Mucosa of descending colon (tissue), 3 donors: ENCODE measurements around the gene NT5DC2. TPM values are rescaled to one million over a fixed set of nuclear protein-coding genes. Genes with fewer than 3 reads are reported as not detected.

Experiments used
- ATAC-seq: fragments of 200-7000 bp; cut with Tn5 transposase; one replicate; pipeline ENCODE4 v1.9.1; 2020; ENCODE audit warnings: mild to moderate bottlenecking, moderate library complexity
- DNase-seq, 3 donors: peaks; one replicate each; pipeline ENCODE4 v3.0.0-alpha.2; 2020
- H3K36me3 ChIP-seq: fragments of 200-600 bp; one replicate; pipeline ENCODE4 v1.8.0; 2021; ENCODE audit warnings: low read depth, mild to moderate bottlenecking
- H3K4me1 ChIP-seq: fragments of 200-600 bp; one replicate; pipeline ENCODE4 v1.8.0; 2021; ENCODE audit warnings: low read depth, mild to moderate bottlenecking
- H3K4me3 ChIP-seq: fragments of 200-600 bp; one replicate; pipeline ENCODE4 v1.8.0; 2021; ENCODE audit warnings: mild to moderate bottlenecking
- H3K9me3 ChIP-seq: fragments of 200-600 bp; one replicate; pipeline ENCODE4 v1.8.0; 2021; ENCODE audit warnings: mild to moderate bottlenecking
- intact Hi-C, 2 donors: fragments of 100-400 bp; cut with DNase I in 1 of 2; cut with micrococcal nuclease in 1 of 2; formaldehyde crosslinking; loops; one replicate each; pipeline versions ENCODE4 v1.11.0 to v1.11.1; 2022; cut with DNase I, micrococcal nuclease
- total RNA-seq, 3 donors: library from RNA; stranded (reverse); fragmentation: NEBNext Ultra II Directional in 2 of 3; extraction: Animal tissue kit (Norgen Biotek cat#: 25700) in 2 of 3; gene quantifications; one replicate each; pipeline versions ENCODE4 v1.2.1 to v1.2.4, GENCODE V29; 2021 to 2023
- TF ChIP-seq, protein P1 (sequence below): fragments of 200-600 bp; IDR thresholded peaks from one replicate; pipeline ENCODE4 v1.8.0; 2022; ENCODE audit warnings: antibody characterized with exemption, mild to moderate bottlenecking
- donor health status: DM: no; HTN: no; CAD: no; lungs with moderate emphysema.
- donor health status: DM: no; HTN: no; CAD: no.
- donor health status: DM: no; HTN: yes; CAD: no.

NT5DC2 gene
- total RNA-seq, 3 donors from 2014 or later: 5.7 to 20.2 (median 17.2) TPM

DNA sequence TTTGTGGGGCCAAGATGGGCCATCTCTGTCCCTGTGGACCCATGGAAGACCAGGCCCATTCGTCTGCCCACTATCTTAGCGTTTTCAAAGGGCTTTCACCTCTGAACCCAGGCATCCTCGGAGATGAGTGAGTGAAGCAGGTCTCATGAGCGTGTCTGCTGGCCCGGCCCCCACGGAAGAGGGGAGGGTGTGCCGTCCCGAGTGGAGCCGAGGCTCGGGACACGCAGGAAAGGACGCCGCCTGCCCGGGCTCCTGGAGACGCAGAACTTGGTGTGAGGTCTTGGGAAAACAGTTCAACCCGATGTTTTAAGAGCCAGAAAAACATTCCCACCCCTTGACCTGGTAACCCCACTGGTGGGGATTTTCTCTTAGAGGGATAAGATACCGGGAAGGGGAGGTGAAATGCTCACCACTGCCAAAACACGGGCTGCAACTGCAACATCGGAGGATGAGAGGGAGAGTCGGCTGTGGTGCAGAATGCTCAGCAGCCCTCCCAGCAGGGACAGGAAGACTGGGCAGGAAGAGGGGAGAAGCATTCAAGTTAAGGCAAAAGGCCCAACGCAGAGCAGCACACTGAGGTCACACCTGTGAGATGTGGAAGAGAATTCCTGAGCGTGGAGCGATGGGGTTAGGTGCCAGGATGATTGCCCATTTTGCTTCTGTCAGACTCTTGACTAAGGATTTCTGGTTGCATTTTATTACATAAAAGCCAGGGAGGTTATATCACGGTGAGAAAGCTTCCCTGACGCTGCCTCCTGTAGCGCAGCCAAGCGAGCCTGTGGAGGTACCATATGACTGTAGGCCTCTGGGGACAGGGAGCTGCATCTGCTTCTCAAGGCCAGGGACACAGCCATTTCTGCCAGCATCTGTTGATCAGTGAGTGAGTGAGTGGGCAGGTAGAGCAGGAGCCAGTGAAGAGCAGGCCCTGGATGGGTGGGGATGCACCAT, 52.6 kb downstream of the NT5DC2 start:
- DNase-seq (no peak), ATAC-seq (no peak)
- peaks cover 8% of the 10 kb centered on the region for H3K36me3 ChIP-seq
- H3K4me3 ChIP-seq: no peak overlapping the region
- intact Hi-C loops: no loop called here
- H3K4me1 ChIP-seq: no peaks in the 10 kb centered on the region
- no peaks in the 10 kb centered on the region for H3K9me3 ChIP-seq
- TF ChIP-seq, protein P1, sequence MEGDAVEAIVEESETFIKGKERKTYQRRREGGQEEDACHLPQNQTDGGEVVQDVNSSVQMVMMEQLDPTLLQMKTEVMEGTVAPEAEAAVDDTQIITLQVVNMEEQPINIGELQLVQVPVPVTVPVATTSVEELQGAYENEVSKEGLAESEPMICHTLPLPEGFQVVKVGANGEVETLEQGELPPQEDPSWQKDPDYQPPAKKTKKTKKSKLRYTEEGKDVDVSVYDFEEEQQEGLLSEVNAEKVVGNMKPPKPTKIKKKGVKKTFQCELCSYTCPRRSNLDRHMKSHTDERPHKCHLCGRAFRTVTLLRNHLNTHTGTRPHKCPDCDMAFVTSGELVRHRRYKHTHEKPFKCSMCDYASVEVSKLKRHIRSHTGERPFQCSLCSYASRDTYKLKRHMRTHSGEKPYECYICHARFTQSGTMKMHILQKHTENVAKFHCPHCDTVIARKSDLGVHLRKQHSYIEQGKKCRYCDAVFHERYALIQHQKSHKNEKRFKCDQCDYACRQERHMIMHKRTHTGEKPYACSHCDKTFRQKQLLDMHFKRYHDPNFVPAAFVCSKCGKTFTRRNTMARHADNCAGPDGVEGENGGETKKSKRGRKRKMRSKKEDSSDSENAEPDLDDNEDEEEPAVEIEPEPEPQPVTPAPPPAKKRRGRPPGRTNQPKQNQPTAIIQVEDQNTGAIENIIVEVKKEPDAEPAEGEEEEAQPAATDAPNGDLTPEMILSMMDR: no peak

- ATAC-seq: no peak
- Histone ChIP-seq H3K9me3 (no peaks in the 10 kb centered on the region), H3K4me1 (no peaks in the 10 kb centered on the region), H3K36me3 (peaks cover 8% of the 10 kb centered on the region), H3K4me3 (no peak overlapping the region)
- TF ChIP-seq, protein P1: no peak
- intact Hi-C loops: no loop called here
- DNase-seq: no peak
Observed at GRCh38 chr3:52479877-52480575, 53.6 kb downstream of the NT5DC2 start.

DNA sequence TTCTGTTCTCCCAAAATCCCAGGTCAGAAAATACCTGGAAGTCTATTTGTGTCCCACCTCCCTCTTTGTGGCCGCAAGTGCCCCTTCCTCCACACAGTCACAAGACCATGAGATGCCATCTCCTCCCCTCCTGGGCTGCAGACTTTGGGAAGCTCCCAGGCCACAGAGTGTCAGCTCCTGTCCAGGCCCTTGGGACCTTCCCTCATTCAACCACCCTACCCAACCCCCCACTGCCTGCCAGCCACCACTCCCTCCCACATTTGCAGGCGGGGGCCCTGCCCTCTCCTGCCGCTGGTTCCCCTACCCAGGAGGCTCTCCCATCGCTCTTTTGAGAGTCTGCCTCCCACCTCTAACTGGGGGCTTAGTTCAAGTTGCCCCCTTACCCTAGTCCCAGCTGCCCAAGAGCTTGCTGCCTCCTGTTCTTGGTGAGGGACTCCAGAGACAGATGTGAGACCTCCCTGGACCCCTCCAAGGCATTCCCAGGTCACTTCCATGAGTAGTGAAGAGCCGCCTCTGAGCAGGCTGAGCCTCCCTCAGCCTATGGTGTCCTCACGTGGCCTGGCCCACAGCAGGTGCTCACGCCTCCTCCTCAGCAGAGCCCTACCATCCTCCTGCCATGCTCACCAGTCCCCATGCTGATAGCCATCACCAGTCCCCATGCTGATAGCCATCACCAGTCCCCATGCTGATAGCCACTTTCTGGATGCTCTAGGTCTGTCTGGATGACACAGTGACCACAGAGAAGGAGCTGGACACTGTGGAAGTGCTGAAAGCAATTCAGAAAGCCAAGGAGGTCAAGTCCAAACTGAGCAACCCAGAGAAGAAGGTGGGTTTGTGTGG, 54.4 kb downstream of the NT5DC2 start:
- TF ChIP-seq, protein P1: no peak
- no peak for ATAC-seq
- DNase-seq: no peak
- Histone ChIP-seq H3K4me3 (no peak overlapping the region), H3K36me3 (peaks cover 8% of the 10 kb centered on the region), H3K4me1 (no peaks in the 10 kb centered on the region), H3K9me3 (no peaks in the 10 kb centered on the region)
- intact Hi-C loops: no loop called here

DNA sequence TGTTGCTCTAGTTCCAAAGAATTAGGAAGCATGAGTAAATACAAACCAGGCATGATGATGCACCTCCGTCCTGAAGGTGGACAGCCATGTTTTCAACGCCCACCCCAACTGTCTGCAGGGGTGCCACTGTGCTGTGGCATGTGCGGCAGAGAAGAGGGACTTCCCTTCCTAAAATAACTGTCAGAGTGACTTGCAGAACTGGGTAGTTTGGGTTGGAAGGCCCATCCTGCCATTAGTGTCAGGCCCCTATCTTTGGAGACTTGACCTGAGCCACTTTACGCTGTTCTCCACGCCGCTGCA, 55.9 kb downstream of the NT5DC2 start:
- no peak for DNase-seq
- Histone ChIP-seq H3K4me1 (no peaks in the 10 kb centered on the region), H3K36me3 (peaks cover 8% of the 10 kb centered on the region), H3K9me3 (no peaks in the 10 kb centered on the region), H3K4me3 (no peak overlapping the region)
- intact Hi-C loops: no loop called here
- TF ChIP-seq, protein P1: no peak
- ATAC-seq: no peak

GRCh38 chr3:52477076-52477795, 56.4 kb downstream of the NT5DC2 start:
- intact Hi-C loops: no loop called here
- DNase-seq: no peak

More at GRCh38 chr3:52477076-52477795, 56.4 kb downstream of the NT5DC2 start:
- H3K4me3 ChIP-seq: no peak overlapping the region
- H3K9me3 ChIP-seq: no peaks in the 10 kb centered on the region
- H3K36me3 ChIP-seq: peaks cover 8% of the 10 kb centered on the region
- no peak for ATAC-seq
- no peaks in the 10 kb centered on the region for H3K4me1 ChIP-seq
- TF ChIP-seq, protein P1: no peak
